ENCODE data around the gene FILIP1. TPM values are rescaled to one million over a fixed set of nuclear protein-coding genes. Genes with fewer than 3 reads are reported as not detected.

Gene FILIP1
- total RNA-seq, 1 donor, result under 0.01 TPM

GRCh38 chr6:75484535-75484934 lies 9.1 kb downstream of the FILIP1 start:
- Histone ChIP-seq H3K4me3 (ENCODE audit: low read length) (no peak overlapping the region), H3K27me3 (ENCODE audit: insufficient read depth, low read length) (peaks cover 3% of the 10 kb centered on the region)

GRCh38 chr6:75483136-75483952 lies 10.3 kb downstream of the FILIP1 start:
- no peaks in the 10 kb centered on the region for H3K4me1 ChIP-seq (ENCODE audit: insufficient read depth, low read length)
- no peaks in the 10 kb centered on the region for H3K9me3 ChIP-seq (ENCODE audit: low read depth, low read length)
- H3K4me3 ChIP-seq (ENCODE audit: low read length), result no peak overlapping the region
- no peaks in the 10 kb centered on the region for H3K27me3 ChIP-seq (ENCODE audit: insufficient read depth, low read length)

More at GRCh38 chr6:75484535-75484934, 9.1 kb downstream of the FILIP1 start:
- H3K9me3 ChIP-seq (ENCODE audit: low read depth, low read length), result no peaks in the 10 kb centered on the region
- no peaks in the 10 kb centered on the region for H3K4me1 ChIP-seq (ENCODE audit: insufficient read depth, low read length)

- Histone ChIP-seq H3K9me3 (ENCODE audit: low read depth, low read length) (no peaks in the 10 kb centered on the region), H3K4me3 (ENCODE audit: low read length) (no peak overlapping the region), H3K4me1 (ENCODE audit: insufficient read depth, low read length) (no peaks in the 10 kb centered on the region), H3K27me3 (ENCODE audit: insufficient read depth, low read length) (no peaks in the 10 kb centered on the region)
Measured at GRCh38 chr6:75481936-75482593, 11.5 kb downstream of the FILIP1 start.

GRCh38 chr6:75481394-75481793 lies 12.2 kb downstream of the FILIP1 start:
- no peaks in the 10 kb centered on the region for H3K9me3 ChIP-seq (ENCODE audit: low read depth, low read length)
- no peaks in the 10 kb centered on the region for H3K27me3 ChIP-seq (ENCODE audit: insufficient read depth, low read length)
- H3K4me3 ChIP-seq (ENCODE audit: low read length), result no peak overlapping the region
- H3K4me1 ChIP-seq (ENCODE audit: insufficient read depth, low read length), result no peaks in the 10 kb centered on the region

DNA sequence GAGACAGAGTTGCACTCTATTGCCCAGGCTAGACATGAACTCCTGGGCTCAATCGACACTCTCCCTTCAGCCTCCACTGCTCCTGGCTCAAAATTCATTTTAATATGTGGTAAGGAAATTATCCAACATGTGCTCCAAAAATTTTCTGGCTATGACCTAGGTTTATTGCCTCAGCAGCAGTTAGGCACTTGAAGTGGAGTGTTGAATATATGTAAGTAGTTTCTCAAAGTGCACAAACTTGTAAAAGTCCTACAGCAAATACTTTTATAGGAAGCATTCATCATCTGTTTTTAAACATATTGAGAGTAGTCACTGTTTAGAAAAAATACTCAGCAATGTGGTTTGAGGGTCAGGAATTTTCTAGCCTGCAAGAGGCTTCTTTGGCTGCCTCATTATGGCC lies 13.2 kb downstream of the FILIP1 start:
- Histone ChIP-seq H3K9me3 (ENCODE audit: low read depth, low read length) (no peaks in the 10 kb centered on the region), H3K27me3 (ENCODE audit: insufficient read depth, low read length) (no peaks in the 10 kb centered on the region), H3K4me3 (ENCODE audit: low read length) (no peak overlapping the region), H3K4me1 (ENCODE audit: insufficient read depth, low read length) (no peaks in the 10 kb centered on the region)

GRCh38 chr6:75479712-75480111 lies 13.9 kb downstream of the FILIP1 start:
- no peaks in the 10 kb centered on the region for H3K4me1 ChIP-seq (ENCODE audit: insufficient read depth, low read length)
- no peak overlapping the region for H3K4me3 ChIP-seq (ENCODE audit: low read length)
- H3K27me3 ChIP-seq (ENCODE audit: insufficient read depth, low read length), result no peaks in the 10 kb centered on the region
- no peaks in the 10 kb centered on the region for H3K9me3 ChIP-seq (ENCODE audit: low read depth, low read length)

- no peaks in the 10 kb centered on the region for H3K9me3 ChIP-seq (ENCODE audit: low read depth, low read length)
- no peaks in the 10 kb centered on the region for H3K27me3 ChIP-seq (ENCODE audit: insufficient read depth, low read length)
- H3K4me1 ChIP-seq (ENCODE audit: insufficient read depth, low read length), result no peaks in the 10 kb centered on the region
- H3K4me3 ChIP-seq (ENCODE audit: low read length), result no peak overlapping the region
Measured at GRCh38 chr6:75478929-75479328, 14.7 kb downstream of the FILIP1 start.

DNA sequence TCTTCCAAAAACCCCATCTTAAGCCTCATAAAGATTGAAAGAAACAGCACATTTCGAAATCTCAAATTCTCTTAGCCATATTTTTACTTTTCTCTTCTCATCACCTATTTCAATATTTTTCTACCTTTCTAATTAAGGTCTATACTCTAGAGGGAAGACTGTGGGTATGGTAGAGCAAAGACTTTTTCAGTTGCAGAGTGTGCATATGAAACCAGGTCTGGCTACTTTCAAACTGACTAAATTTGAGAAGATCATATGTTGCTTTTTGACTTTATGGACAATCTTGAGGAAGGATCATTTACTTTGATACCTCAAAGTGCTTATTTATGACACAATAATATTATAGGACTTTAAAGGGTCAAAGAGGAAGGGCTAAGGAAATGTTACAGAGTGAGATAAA lies 20.7 kb downstream of the FILIP1 start:
- H3K4me1 ChIP-seq (ENCODE audit: insufficient read depth, low read length), result no peaks in the 10 kb centered on the region

GRCh38 chr6:75467966-75468365 lies 25.6 kb downstream of the FILIP1 start:
- Histone ChIP-seq H3K9me3 (ENCODE audit: low read depth, low read length) (peaks cover 7% of the 10 kb centered on the region), H3K27me3 (ENCODE audit: insufficient read depth, low read length) (peaks cover 3% of the 10 kb centered on the region)

More for the DNA sequence above, 20.7 kb downstream of the FILIP1 start:
- peaks cover 7% of the 10 kb centered on the region for H3K9me3 ChIP-seq (ENCODE audit: low read depth, low read length)
- no peak overlapping the region for H3K4me3 ChIP-seq (ENCODE audit: low read length)
- no peaks in the 10 kb centered on the region for H3K27me3 ChIP-seq (ENCODE audit: insufficient read depth, low read length)

GRCh38 chr6:75467284-75467683 lies 26.3 kb downstream of the FILIP1 start:
- H3K9me3 ChIP-seq (ENCODE audit: low read depth, low read length), result peaks cover 7% of the 10 kb centered on the region

More at GRCh38 chr6:75467966-75468365, 25.6 kb downstream of the FILIP1 start:
- no peak overlapping the region for H3K4me3 ChIP-seq (ENCODE audit: low read length)
- H3K4me1 ChIP-seq (ENCODE audit: insufficient read depth, low read length), result no peaks in the 10 kb centered on the region

DNA sequence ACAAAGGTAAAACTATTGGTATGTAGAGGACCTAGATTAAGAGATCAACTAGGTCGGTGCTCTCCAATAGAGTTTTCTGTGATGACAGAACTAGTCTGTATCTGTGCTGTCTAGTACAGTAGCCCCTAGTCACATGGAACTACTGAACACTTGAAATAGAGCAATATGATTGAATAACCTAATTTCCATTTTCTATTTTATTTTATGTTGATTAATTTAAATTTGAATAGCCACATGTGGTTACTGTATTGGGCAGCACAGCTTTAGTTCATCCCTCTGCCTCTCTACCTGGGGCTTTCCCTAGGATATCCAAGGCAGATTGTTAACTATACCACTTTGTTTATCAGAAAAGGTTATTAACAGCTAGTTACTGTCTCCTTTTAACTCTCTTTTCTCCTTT lies 27.0 kb downstream of the FILIP1 start:
- Histone ChIP-seq H3K4me3 (ENCODE audit: low read length) (no peak overlapping the region), H3K4me1 (ENCODE audit: insufficient read depth, low read length) (no peaks in the 10 kb centered on the region), H3K9me3 (ENCODE audit: low read depth, low read length) (peaks cover 7% of the 10 kb centered on the region), H3K27me3 (ENCODE audit: insufficient read depth, low read length) (peaks cover 3% of the 10 kb centered on the region)

More at GRCh38 chr6:75467284-75467683, 26.3 kb downstream of the FILIP1 start:
- peaks cover 3% of the 10 kb centered on the region for H3K27me3 ChIP-seq (ENCODE audit: insufficient read depth, low read length)
- no peak overlapping the region for H3K4me3 ChIP-seq (ENCODE audit: low read length)
- H3K4me1 ChIP-seq (ENCODE audit: insufficient read depth, low read length), result no peaks in the 10 kb centered on the region

- H3K27me3 ChIP-seq (ENCODE audit: insufficient read depth, low read length), result peaks cover 3% of the 10 kb centered on the region
- no peak overlapping the region for H3K4me3 ChIP-seq (ENCODE audit: low read length)
- no peaks in the 10 kb centered on the region for H3K4me1 ChIP-seq (ENCODE audit: insufficient read depth, low read length)
- peaks cover 7% of the 10 kb centered on the region for H3K9me3 ChIP-seq (ENCODE audit: low read depth, low read length)
Measured at GRCh38 chr6:75463908-75464307, 29.7 kb downstream of the FILIP1 start.

DNA sequence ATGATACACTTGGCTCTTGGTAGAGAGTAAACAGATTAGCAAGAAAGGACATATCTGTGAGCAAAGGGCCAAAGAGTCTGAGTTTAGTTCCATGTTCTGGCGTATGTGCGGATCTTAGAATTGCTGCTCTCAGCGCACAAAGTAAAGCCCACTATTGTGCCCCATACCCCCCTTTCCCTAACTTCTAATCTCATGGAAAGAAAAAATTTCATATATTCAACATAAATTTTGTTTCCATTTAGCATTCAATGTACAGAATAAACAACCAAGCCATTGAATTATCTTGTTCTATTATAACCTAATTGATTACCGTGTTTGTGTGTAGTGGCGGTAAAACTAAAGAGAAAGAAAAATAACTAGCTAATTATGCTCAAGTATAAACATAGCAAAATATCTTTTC lies 30.5 kb downstream of the FILIP1 start:
- Histone ChIP-seq H3K27me3 (ENCODE audit: insufficient read depth, low read length) (peaks cover 3% of the 10 kb centered on the region), H3K4me3 (ENCODE audit: low read length) (no peak overlapping the region), H3K9me3 (ENCODE audit: low read depth, low read length) (peaks cover under 1% of the 10 kb centered on the region), H3K4me1 (ENCODE audit: insufficient read depth, low read length) (no peaks in the 10 kb centered on the region)

GRCh38 chr6:75460681-75461080 lies 32.9 kb downstream of the FILIP1 start:
- Histone ChIP-seq H3K9me3 (ENCODE audit: low read depth, low read length) (no peaks in the 10 kb centered on the region), H3K27me3 (ENCODE audit: insufficient read depth, low read length) (peaks cover 3% of the 10 kb centered on the region), H3K4me3 (ENCODE audit: low read length) (no peak overlapping the region), H3K4me1 (ENCODE audit: insufficient read depth, low read length) (no peaks in the 10 kb centered on the region)

- Histone ChIP-seq H3K27me3 (ENCODE audit: insufficient read depth, low read length) (no peaks in the 10 kb centered on the region), H3K9me3 (ENCODE audit: low read depth, low read length) (no peaks in the 10 kb centered on the region), H3K4me1 (ENCODE audit: insufficient read depth, low read length) (no peaks in the 10 kb centered on the region), H3K4me3 (ENCODE audit: low read length) (no peak overlapping the region)
Measured at GRCh38 chr6:75458895-75459294, 34.7 kb downstream of the FILIP1 start.
